GM19463 (cell line): Measurements from ENCODE around the gene KRTAP22-2.

Source experiments
- ATAC-seq: cut with Tn5 transposase; IDR thresholded peaks from one replicate; pipeline ENCODE4 v1.9.1; 2021; ENCODE audit warnings: mild to moderate bottlenecking, moderate library complexity; ENCODE audit not compliant: unreplicated experiment

Gene KRTAP22-2

GRCh38 chr21:30563630-30564029 lies 26.6 kb downstream of the KRTAP22-2 start:
- no peak for ATAC-seq

GRCh38 chr21:30563072-30563471 lies 27.1 kb downstream of the KRTAP22-2 start:
- ATAC-seq = no peak

GRCh38 chr21:30561957-30562356 lies 28.2 kb downstream of the KRTAP22-2 start:
- no peak for ATAC-seq

- ATAC-seq = no peak
These were observed 28.8 kb downstream of the KRTAP22-2 start, which contains the start of gene KRTAP19-7 for GRCh38 chr21:30561264-30561895. KRTAP19-7 (minus strand) TSS chr21:30561314; CDS start chr21:30561289, 25 bp downstream.

- ATAC-seq = no peak
These were observed 35.1 kb downstream of the KRTAP22-2 start for GRCh38 chr21:30555095-30555494.

GRCh38 chr21:30552782-30553181 lies 37.4 kb downstream of the KRTAP22-2 start:
- no peak for ATAC-seq

- no peak for ATAC-seq
These were observed 48.4 kb downstream of the KRTAP22-2 start, which contains the start of gene KRTAP19-6 for GRCh38 chr21:30541764-30542163. KRTAP19-6 (minus strand) TSS chr21:30541864; CDS start chr21:30541833, 31 bp downstream.
